ENCODE results near the gene MT1H.

Gene MT1H

DNA sequence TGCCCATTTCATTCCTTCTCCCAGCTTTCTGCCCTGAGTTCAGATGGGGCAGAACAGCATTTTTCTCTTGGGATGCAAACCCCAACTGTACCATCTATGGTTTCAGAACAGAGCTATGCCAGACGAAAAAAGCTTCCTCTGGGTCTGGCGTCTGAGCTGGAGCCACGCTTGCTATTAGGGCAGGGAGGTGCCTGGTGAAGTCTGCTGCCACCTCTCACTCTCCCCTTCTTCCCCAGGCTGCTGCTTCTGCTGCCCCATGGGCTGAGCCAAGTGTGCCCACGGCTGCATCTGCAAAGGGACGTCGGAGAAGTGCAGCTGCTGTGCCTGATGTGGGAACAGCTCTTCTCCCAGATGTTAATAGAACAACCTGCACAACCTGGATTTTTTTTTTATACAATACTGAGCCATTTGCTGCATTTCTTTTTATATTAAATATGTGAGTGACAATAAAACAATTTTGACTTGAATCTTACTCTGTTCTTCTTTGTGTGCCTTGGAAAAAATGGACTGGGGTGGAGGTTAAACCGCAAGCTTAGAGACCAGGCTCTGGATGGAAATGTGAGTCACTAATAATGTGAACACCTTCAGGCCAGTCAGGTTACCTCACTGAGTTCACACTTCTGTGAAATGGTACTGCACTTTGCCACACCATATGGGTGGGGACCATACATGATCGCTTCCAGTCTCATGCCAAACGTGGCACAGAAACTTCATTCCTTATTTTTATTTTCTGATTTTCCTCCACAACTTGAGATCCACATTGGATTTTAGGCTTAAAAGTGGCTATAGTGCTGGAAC, 32.8 kb upstream of the MT1H start:
- DNase-seq (ENCODE audit: low read depth): no peak

- DNase-seq (ENCODE audit: low read depth): peak; percentile 57
These were observed 31.5 kb upstream of the MT1H start, which contains the start of gene MT1A for GRCh38 chr16:56637814-56638750. Gene MT1A, plus strand, starts transcription at chr16:56638666. Its CDS starts 73 bp downstream, at chr16:56638739.

DNA sequence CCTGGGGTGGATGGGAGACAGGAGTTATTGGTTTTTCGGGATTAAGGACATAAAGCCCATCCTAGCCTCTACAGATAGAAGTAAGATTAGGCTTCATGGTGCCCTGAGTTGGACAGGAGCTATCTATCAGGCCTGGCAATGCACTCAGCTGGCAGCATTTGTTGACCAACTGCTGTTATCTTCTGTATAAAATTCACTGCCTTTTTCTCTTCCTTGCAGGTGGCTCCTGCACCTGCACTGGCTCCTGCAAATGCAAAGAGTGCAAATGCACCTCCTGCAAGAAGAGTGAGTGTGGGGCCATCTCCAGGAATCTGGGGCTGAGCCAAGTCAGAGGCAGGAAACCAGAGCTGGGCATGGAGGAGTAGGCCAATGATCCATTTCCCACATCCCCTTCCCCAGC, 30.6 kb upstream of the MT1H start:
- DNase-seq (ENCODE audit: low read depth): no peak

GRCh38 chr16:56640076-56640475, 29.5 kb upstream of the MT1H start:
- no peak for DNase-seq (ENCODE audit: low read depth)

DNA sequence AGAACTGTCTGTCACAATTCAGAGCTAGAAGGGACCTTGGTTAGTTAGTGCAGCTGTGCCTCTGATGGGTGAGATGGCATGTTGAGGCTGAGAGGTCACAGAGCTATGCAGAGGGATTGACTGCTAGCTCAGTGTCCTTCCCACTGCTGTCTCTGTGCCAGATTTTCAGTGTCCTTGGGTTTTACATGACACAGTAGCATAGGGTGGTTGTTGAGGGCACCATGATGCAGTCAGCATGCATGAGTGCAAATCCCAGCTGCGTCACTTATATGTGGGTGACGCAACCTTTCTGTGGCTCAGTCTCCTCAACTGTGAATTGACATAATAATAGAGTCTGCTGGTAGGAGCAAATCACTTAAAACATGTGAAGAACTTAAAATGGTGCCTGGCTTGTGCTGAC, 28.4 kb upstream of the MT1H start:
- no peak for DNase-seq (ENCODE audit: low read depth)

- DNase-seq (ENCODE audit: low read depth): peak; percentile 58
These were observed 26.4 kb upstream of the MT1H start for GRCh38 chr16:56643080-56643778.

GRCh38 chr16:56643833-56644232, 25.8 kb upstream of the MT1H start:
- DNase-seq (ENCODE audit: low read depth): no peak

- DNase-seq (ENCODE audit: low read depth): no peak
These were observed 24.3 kb upstream of the MT1H start for GRCh38 chr16:56645311-56645710.

DNA sequence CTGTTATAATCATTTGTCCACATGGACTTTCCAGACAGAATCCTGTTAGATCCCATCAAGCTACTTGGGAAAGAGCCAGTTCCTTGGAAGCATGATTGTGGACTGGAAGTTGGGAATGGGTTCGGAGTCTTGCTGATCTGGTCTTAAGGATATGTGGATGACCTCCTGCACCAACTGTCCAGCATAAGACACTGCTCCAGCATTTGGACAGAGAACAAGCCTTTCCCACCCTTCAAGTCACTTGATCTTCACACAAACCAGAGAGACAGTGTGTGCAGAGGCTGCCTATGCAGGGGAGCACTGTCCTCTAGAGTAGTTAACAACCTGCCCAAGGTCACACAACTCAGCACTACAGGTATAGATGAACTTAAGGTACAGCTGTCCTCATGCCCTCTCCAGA, 23.8 kb upstream of the MT1H start:
- no peak for DNase-seq (ENCODE audit: low read depth)

DNA sequence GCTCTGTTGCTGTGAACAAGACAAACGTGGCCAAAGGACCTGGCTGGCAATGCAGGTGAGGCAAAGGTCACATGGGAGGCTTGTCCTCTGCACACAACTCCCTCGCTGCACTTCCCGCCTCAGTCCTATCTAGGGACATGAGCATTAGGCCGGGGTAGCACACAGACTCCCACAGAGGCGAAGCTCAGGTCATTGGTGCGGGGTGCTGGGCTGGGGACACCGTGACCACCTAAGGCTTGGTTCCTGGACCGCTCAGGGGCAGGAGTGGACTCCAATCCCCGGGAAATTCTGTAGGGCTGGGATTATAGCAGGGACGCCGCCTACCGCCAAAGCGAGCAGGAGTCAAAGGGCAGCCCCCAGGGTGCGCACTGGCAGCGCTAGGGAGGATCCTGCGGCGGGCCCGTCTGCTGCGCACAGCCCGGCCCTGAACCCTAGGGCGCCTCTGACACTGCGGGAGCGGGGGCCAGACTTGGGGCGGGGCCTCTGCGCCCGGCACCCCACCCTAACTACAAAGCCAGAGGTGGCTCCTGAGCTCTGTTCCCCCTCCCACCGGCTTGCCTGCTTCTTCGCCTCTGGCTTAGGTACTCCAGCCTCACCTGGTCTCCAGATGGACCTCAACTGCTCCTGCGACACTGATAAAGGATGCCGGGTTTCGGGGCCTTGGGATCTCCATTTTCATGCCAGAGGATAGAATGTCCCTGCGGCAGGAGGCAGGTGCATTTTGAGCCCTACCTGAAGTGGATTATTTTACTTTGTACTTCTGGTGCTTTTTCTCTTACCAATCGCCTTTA, 21.8 kb upstream of the MT1H start:
- DNase-seq (ENCODE audit: low read depth): no peak

DNA sequence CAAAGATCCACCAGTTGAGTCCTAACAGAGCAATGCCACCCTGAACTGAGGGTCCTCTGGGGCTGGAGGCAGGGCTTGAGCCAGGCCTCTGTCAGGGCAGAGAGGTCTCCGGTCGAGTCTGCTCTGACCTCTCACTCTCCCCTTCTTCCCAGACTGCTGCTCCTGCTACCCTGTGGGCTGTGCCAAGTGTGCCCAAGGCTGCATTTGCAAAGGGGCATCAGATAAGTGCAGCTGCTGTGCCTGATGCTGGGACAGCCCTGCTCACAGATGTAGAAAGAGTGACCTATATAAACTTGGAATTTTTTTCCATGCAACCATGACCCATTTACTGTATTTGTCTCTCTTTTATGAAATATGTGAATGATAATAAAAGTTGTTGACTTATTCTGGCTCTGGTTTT, 20.3 kb upstream of the MT1H start:
- DNase-seq (ENCODE audit: low read depth): no peak

DNA sequence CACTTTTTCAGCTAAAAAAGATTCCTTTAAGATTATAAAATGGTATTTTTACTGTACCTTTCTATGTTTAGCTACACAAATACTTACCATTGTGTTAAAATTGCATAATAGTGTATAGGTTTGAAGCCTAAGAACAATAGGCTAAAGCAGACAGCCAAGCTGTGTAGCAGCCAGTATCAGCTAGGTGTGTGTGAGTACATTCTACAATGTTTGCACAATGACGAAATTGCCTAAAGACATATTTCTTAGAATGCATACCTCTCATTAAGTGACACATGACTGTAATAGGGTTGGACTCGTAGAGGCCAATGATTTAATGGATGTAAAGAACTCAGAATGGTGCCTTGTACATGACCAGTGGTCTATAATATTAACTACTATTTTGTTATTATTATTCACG, 19.8 kb upstream of the MT1H start:
- DNase-seq (ENCODE audit: low read depth): no peak

GRCh38 chr16:56651586-56651985, 18.0 kb upstream of the MT1H start, which contains the start of gene MT1B:
Gene MT1B, plus strand, starts transcription at chr16:56651886. Its CDS starts 68 bp downstream, at chr16:56651954.
- no peak for DNase-seq (ENCODE audit: low read depth)

GRCh38 chr16:56652600-56652999, 17.0 kb upstream of the MT1H start:
- DNase-seq (ENCODE audit: low read depth): no peak

DNA sequence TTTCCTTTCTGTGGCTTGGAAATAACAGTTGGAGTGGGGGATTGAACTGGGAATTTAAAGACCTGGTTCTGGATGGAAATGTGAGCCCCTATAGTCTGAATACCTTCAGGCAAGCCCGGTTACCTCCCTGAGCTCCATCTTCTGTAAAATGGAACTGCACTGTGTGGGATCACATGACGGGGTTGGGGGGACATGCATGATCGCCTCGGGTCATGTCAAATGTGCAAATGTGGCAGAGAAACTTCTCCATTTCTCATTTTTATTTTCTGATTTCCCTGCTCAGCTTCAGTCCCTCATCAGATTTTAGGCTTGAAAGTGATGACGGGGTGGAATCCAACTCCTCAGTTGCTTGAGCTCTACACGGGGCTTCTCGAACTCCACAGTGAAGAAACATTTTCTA, 16.4 kb upstream of the MT1H start:
- no peak for DNase-seq (ENCODE audit: low read depth)

GRCh38 chr16:56657555-56658326, 11.9 kb upstream of the MT1H start, which contains the start of gene MT1F:
Gene MT1F, plus strand, starts transcription at chr16:56657959. Its CDS starts 100 bp downstream, at chr16:56658059.
- DNase-seq (ENCODE audit: low read depth): peak; percentile 65

GRCh38 chr16:56658327-56658875, 11.2 kb upstream of the MT1H start:
- no peak for DNase-seq (ENCODE audit: low read depth)

DNA sequence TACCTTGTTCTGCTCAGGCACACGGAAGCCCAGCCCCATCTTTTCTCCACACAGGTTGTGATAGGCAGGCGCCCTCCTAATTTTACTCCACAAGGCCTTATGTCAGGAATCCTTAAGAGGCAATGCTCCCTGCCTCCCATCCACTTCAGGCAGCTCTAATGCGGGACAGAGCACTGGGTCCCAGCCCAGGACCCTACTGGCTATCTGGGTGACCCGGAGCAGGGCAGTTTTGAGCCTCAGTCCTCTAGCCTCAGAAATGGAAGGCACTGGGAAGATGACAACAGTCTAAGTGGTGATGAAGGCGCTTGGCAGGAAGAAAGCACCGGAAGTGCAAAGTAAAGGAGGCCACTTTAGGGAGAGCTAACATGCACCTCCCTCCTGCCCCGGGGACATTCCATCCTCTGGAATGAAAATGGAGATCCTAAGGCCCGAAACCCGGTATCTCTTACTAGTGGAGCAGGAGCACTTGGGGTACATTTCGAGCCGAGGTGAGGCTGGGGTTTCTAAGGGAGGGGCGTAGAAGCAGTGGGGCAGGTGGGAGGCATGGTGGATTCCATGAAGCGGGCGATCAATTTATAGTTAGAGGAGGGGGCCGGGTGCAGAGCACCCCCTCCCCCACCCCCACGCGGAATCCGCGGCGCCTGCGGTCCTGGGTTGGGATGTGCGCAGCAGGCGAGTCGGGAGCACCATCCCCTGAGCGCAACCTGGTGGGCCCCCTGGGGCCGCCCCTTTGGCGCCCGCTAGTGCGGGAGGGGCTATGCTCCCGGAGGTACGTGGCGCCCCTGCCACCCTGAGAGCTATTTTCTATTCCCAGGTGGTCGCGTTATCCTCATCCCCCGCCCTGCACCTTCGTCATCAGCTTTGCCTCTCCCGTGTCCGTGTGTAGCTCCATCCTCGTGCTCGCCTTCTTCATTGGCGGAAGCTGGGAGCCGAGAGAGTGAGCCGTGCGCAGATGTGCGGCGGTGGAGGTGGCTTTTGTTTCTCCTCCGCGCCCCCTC, 7.0 kb upstream of the MT1H start:
- DNase-seq (ENCODE audit: low read depth): no peak

- DNase-seq (ENCODE audit: low read depth): no peak
These were observed 5.1 kb upstream of the MT1H start for GRCh38 chr16:56664506-56664905.
